Fibroblast of the conjunctiva (primary cell): ENCODE data around the gene ZNF584.
"Not testable (repeated sequence)": the region's sequence is repeated elsewhere in the genome, so short reads cannot be mapped to it uniquely, and the experiment has no call there.

Experiments used
- DNase-seq: peaks from one replicate; pipeline ENCODE4 v3.0.0-alpha.2; 2010; ENCODE audit warnings: low read depth

The ZNF584 gene

DNA sequence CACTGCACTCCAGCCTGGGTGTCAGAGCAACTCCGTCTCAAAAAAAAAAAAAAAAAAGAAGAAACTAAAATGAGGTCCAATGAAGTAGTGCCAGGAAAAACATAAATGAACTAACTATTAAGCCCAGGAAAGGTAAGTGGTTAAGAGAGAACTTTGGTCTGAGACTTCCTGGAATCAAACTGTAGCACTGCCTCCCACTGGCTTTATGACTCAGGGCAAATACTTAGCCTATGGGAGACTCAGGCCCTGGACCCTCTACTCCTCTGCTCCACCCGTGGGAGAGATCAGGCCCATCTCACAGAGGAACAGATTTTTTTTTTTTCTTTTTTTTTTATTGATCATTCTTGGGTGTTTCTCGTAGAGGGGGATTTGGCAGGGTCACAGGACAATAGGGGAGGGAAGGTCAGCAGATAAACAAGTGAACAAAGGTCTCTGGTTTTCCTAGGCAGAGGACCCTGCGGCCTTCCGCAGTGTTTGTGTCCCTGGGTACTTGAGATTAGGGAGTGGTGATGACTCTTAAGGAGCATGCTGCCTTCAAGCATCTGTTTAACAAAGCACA is 4.5 kb upstream of the ZNF584 start:
- DNase-seq = not testable (repeated sequence)

DNA sequence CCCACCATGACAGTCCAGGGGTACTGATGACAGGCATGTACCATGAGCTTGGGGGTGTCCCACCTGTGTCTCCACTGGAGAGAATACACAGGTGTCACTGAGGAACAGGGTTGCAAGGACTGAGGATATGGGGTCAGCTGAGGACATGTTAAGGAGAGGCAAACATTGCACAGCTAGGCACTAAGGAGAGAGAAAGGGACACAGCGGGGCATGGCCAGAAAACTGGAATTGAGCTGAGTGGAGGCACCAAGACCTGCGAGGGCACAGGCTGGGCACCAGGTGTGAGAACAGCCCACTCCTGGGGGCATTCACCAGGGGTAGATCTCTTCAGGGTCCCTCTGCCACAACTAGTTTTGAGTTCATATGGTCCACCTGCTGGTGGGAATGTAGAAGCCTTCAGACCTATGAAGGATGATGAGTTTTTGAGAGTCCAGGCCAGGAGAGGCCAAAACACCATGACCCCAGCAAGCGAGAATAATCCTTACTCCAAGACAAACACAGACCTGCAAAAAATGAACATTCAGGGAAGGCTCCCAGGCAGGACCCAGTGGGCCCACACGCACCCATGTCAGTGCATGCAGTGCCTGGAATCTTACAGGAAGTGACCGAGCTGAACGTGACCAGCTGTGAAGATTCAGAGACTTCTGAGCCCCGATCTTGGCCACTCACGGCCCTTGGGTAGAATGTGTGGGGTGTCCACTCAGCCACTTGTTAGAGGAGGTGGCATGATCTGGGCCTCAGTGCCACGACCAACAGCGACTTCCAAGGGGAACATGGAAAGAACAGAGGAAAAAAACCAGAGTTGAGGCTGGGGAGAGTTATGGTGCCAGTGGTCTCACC is 1.4 kb upstream of the ZNF584 start:
- no peak for DNase-seq

DNA sequence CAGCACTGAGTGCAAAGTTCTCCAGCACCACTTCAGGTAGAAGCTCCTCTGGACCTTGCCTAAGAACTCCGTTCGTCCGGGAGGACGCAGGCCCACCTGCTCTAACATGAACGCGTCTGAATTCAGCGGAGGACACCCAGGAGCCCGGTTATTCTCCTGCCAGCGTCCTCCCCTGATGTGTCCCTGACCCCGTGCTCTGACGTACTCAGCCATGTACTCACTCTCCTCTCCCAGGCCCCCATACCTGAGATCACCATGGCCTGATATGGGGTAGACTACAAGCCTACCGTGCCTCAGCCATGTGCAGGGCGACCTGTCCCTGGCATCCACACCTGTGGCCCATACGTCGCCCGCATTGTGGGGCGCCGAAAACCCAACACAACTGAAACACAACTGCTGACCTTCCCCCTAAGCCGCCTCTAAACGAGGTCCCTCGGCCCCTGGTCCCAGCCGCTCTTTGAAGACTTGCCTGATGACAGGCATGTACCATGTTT is 744 bp upstream of the ZNF584 start:
- no peak for DNase-seq

DNA sequence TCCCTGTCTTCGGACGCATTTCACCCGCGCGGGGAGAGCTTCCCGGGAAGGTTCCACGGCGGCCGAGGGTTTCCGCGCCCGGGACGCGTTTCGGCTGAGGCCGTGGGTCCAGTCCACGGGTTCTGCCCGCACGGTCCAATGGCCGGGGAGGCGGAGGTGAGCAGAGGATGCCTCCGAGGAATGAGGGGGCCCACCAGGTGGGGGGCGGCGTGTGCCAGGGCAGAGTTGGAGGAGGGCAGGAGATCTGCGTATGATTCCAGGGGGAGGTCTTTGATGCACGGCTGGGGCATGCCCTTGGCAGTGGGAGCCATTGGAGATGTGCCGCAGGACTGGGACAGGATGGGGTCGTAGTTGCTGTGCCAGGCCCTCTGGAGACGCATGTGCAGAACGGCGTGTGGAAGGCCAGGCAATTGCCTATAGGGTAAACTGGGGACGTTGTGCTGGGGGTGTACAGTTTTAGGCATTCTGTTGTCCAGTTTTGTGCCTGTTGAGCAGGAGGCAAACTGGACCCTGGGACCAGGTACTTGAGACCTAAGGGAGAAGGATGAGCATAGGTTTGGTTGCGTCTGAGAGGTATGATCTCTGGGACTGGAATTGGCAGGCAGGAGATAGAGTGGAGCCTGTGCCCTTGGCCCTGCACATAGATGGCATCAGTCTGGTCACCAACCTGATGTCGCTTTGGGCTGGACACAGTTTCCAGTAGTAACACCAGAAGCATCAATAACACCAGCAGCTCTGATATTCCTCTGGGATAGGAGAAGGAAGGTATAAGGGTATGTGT is 751 bp downstream of the ZNF584 start:
- DNase-seq = no peak

DNA sequence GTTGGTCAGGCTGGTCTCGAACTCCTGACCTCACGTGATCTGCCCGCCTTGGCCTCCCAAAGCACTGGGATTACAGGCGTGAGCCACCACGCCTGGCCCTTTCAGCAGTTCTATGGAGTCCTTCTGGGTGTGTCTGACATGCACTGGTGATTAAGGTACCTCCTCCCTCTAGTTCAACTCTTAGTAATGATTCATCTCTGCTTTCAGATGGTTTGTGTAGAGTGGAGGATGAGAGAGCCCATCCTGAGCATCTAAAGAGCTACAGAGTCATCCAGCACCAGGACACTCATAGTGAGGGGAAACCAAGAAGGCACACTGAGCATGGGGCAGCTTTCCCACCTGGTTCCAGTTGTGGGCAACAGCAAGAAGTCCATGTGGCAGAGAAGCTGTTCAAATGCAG is 8.2 kb downstream of the ZNF584 start:
- DNase-seq = no peak

DNA sequence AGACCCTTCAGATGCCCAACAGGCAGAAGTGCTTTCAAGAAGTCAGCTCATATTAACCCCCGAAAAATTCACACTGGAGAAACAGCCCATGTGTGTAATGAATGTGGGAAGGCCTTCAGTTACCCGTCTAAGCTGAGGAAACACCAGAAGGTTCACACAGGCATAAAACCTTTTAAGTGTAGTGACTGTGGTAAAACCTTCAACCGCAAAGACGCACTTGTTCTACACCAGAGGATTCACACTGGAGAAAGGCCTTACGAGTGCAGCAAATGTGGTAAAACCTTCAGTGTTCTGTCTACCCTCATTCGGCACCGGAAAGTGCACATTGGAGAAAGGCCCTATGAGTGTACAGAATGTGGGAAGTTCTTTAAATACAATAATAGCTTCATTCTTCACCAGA is 8.6 kb downstream of the ZNF584 start:
- no peak for DNase-seq

DNA sequence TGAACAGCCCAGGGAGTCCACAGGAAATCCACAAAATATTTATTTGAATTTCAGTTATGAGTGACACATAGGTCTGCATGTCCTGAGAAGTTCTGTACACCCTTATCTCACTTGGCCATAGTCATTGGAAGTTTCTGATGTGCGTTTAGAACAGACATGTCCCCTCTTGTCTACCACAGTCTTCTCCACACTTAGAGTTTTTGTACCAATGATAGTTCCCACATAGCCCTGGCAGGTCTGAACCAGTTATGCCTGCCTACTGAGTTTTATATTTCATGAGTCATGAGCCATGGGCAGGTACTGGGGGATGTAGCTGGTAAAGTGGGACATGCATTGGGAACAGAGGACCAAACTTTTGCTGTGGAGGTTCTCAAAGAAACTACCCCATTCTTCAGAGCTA is 20.2 kb downstream of the ZNF584 start:
- no peak for DNase-seq

DNA sequence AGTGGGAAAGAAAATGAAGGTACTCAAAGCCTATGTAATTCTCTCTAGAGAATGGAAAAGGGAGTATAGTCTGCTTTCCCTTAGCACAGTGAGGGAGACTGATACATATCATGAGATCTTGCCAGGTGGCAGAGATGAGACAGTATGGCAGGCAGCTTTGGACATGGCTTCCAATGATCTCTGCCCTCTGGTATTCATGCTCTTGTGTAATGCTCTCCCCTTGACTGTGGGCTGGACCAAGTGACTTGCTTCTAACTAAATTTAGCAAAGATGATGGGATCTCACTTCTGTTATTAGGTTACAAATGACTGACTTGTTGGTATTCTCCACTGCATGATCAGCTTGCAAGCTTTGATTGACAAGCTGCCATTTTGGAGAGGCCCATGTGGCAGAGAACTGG is 21.3 kb downstream of the ZNF584 start:
- DNase-seq = no peak

DNA sequence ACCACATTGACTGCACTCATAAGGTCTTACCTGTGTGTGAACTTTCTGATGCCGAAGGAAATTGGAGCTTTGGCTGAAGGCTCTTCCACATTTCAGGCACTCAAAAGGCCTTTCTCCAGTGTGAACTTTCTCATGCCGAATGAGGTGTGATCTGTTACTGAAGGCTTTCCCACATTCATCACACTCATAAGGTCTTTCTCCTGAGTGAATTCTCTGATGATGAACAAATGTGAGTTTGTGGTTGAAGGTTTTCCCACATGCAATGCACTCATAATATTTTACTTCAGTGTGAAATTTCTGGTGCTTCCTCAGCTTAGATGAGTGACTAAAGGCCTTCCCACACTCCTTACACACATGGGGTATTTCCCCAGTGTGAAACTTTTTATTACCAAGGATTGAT is 25.8 kb downstream of the ZNF584 start:
- DNase-seq = no peak

DNA sequence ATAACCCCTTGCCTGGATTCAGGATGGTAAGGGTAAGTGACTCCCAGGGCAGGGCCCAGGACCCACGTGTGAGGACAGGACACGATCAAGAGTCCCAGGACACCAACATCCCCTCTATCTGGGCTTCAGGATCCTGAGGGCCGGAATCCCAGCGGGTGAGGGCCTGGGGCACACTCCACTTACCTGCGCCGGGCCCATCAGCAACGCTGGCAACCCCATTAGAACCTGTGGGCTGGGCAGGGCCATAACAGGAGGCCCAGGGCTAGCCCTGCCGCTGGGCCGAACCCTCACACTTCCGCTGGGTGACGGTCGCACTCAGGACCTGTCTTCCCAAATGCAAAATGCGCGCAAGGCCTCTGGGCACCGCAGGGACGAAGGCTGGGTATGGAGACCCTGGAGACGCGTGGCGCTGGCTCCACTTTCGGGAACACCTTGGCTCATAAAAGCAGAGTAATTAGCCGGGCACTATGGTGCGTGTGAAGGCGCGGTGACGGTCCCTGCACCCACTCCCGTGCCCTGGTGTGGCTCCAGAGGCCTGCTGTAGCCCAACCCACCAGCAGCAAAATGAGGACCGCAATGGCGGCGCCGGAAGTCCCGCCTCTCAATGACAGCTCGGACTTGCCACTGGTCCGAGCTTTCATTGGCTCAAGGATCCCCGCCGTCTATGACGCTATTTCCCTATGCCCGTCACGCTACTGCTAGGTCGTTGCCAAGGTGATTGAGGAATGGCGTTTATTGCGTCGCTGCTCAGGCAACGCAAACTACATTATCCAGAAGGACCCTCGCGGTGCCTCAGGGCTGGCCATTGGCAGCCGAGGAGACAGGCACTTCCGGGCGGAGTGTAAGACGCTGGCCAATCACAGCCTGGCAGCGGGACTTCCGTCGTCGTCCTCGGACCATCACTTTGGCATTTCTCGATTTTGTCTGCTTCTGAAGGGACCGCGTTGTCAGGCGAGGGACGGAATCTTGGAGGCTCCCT is 31.4 kb downstream of the ZNF584 start, which contains the start of gene ZNF132:
Gene ZNF132, minus strand, starts transcription at position 578 of the 979 bp plus-strand sequence. Its CDS starts 332 bp downstream, at position 246.
- DNase-seq = peak; percentile 100

DNA sequence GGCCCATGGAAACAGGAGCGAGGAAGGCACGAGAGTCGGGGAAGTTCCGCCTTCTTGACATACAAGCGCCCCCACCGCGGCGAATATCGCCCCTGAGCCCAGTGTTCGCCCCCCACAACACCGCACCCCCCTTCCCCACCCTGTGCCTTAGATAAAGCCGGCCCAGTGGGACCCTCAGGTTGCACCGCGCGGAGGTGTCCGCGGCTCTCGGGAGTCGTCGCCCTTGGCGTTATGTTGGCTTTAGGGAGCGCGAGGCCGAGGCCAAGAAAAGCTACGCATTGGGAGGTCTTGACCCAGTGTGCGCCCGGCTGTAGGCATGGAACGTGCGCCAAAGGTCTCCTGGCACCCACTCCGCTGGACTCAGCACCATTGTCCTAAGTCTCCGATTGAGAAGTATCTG is 32.1 kb downstream of the ZNF584 start:
- no peak for DNase-seq

DNA sequence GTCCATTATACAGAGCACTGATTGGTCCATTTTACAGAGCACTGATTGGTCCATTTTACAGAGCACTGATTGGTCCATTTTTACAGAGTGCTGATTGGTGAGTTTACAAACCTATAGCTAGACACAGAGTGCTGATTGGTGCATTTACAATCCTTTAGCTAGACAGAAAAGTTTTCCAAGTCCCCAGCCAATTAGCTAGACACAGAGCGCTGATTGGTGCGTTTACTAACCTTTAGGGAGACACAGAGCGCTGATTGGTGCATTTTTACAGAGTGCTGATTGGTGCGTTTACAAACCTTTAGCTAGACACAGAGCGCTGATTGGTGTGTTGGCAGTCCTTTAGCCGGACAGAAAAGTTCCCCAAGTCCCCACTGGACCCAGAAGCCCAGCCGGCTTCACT is 34.5 kb downstream of the ZNF584 start:
- DNase-seq = not testable (repeated sequence)

DNA sequence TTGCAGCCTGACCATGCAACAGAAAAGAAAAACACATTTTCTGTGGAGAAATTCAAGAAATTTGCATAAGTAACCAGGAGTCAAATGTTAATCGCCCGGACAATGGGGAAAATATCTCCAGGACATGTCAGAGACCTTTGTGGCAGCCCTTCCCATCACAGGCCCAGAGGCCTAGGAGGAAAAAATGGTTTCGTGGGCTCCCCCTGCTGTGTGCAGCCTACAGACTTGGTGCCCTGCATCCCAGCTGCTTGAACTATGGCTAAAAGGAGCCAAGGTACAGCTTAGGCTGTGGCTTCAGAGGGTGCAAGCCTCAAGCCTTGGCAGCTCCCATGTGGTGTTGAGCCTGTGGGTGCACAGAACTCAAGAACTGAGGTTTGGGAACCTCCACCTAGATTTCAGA is 40.4 kb downstream of the ZNF584 start:
- not testable (repeated sequence) for DNase-seq

DNA sequence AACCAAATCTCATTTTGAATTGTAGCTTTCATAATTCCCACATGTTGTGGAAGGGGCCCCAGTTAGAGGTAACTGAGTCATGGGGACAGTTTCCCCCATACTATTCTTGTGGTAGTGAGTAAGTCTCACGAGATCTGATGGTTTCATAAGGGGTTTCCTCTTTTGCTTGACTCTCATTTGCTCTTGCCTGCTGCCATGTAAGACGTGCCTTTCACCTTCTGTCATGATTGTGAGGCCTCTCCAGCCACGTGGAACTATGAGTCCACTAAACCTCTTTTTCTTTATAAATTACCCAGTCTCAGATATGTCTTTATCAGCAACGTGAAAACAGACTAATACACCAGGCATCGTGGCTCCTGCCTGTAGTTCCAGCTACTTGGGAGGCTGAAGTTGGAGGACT is 41.5 kb downstream of the ZNF584 start:
- DNase-seq = not testable (repeated sequence)

DNA sequence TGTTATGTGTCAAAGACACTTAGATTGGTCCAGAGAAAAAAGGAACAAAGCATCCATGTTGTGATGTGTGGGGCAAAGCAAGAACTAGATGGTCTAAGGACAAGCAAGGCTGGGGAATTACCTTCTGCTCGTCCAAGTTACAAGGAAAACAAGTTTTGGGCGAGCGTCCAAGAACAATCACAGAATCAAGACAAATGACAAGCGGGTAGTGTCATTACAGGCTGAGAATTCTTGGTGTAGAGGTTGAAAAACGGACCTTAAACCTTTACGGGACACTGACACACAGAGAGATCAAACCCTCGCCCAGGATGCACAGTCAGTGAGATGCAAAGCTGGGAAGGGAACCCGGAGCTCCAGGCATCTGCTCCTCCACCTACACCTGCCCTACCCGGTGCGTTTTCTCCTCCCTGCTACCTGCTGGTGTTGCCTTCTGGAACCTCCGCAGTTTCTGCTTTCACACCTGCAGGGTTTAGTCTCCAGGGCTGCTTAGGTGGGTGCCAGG is 42.5 kb downstream of the ZNF584 start:
- DNase-seq = no peak

DNA sequence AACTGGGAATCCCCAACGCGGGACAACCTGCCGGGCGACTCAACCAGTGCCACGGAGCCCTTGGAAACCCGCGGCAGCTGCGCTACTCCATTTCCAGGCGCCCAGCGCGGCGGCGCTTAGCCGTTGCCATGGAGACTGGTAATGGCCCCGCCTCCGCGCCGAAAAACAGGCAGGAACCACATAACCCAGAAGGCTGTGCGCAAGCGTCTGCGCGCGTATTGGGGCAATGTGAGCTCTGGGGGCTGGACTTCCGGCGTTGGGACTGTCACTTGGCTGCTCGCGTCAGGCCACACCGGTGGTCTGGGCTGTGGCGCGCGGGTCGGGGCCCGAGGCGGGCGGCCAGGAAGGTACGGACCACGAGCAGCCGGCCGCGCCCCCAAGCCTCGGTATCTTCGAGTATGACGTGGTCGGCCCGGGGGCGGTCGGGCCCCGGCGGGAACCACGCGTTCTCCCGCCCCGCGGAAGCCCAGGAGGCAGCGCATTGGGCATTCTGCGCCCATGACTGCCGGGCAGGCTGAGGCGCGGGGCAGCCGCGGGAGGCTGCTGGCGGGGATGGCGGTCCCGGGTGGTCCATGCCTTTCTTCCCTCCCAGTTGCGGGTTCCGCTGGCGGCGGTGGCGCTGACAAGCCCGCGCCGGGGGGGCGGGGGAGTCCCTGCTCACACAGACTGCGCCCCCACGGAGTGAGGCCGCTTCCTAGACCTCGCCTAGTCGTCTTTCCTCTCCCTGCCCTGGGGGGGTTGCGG is 43.1 kb downstream of the ZNF584 start, which contains the start of gene ZNF324B:
Gene ZNF324B, plus strand, starts transcription at position 265 of the 744 bp plus-strand sequence. CDS start 2,080 bp downstream, outside the sequence.
- peak; percentile 88 for DNase-seq

DNA sequence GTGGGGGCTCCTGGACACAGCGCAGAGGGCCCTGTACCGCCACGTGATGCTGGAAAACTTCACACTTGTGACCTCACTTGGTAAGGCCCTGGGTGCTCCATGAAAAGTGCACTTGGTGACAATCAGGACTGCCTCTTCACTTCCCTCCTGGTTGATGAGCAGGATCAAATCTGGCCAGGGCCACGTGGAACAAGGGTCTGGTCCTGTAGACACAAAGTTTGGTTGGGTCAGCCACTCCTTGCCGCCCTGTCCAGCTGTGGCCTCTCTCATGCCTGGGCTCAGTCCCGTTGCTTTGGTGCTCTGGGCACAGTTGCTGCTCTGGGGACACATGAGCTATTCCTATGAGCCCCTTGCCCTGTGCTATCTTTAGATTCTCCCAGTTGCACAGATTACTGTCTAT is 45.3 kb downstream of the ZNF584 start:
- DNase-seq = no peak

DNA sequence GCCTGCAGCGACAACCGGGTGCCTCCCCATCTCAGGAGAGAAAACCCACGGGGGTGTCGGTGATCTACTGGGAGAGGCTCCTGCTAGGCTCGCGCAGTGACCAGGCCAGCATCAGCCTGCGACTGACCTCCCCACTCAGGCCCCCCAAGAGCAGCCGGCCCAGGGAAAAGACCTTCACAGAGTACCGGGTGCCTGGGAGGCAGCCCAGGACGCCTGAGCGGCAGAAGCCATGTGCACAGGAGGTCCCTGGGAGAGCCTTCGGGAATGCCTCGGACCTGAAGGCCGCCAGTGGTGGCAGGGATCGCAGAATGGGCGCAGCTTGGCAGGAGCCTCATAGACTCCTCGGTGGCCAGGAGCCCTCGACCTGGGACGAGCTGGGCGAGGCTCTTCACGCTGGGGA is 46.9 kb downstream of the ZNF584 start:
- no peak for DNase-seq

DNA sequence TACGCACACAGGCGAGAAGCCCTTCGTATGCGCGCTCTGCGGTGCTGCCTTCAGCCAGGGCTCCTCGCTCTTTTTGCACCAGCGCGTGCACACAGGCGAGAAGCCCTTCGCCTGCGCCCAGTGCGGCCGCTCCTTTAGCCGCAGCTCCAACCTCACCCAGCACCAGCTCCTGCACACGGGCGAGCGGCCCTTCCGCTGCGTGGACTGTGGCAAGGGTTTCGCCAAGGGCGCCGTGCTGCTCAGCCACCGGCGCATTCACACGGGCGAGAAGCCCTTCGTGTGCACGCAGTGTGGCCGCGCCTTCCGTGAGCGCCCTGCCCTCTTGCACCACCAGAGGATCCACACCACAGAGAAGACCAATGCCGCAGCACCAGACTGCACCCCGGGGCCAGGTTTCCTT is 47.7 kb downstream of the ZNF584 start:
- DNase-seq = no peak

DNA sequence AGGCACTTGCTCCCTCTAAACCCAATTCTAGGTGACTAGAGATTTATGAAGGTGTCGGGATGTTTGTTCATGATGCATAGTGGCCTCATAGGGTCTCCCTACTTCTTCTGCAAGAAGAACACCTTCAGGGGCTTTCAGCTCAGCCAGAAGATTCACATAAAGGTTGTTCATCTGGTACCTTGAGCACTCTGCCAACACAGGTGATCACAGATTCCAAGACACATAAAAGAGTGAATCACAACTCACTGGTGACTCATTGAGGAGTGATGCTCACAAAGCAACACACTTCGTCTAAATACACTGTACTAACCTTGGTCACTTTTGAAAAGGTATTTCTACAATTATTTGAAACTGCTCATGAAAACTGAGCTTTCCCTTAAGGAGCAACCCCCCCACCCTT is 51.6 kb downstream of the ZNF584 start:
- no peak for DNase-seq
